GM12873 (cell line): ENCODE data around the gene NFKB1.
A peak's percentile ranks its signal among the peaks of the same experiment; 100 is the strongest.

ENCODE experiments used
- TF ChIP-seq, protein P1 (sequence below): IDR thresholded peaks from 2 replicates; pipeline ENCODE4 v1.5.1; 2012; ENCODE audit warnings: low read depth, mild to moderate bottlenecking, moderate library complexity, low read length, control low read depth; ENCODE audit not compliant: insufficient read depth; ENCODE audit errors: missing control alignments

Gene NFKB1

DNA sequence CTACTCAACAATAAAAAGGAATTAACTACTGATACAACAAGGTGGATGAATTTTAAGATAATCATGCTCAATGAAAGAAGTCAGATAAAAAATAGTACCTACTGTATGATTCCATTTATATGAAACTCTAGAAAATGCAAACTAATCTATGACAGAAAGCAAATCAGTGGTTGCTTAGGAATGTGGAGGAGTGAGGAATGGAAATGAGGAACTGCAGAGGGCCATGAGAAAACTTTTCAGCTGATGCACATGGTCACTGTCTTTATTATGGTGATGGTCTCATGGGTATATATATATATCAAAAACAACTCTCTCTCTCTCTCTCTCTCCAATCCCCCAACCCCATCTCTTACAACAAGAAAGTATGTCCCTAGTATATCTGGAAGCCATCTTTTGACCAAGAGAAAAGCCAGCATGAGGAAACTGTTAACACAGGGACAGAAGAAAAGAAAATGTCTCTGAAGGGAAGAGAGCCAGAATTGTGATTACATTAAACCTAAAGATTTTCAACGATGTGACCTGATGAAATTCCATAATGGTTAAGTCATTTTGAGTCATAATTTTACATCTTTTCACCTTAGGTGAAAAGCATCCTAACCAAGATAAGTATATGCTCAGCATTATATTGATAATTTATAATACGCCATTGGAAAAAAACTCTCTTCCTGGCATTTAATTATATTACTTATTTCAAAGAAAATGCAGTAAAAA, 8.5 kb upstream of the NFKB1 start:
- TF ChIP-seq, protein P1, sequence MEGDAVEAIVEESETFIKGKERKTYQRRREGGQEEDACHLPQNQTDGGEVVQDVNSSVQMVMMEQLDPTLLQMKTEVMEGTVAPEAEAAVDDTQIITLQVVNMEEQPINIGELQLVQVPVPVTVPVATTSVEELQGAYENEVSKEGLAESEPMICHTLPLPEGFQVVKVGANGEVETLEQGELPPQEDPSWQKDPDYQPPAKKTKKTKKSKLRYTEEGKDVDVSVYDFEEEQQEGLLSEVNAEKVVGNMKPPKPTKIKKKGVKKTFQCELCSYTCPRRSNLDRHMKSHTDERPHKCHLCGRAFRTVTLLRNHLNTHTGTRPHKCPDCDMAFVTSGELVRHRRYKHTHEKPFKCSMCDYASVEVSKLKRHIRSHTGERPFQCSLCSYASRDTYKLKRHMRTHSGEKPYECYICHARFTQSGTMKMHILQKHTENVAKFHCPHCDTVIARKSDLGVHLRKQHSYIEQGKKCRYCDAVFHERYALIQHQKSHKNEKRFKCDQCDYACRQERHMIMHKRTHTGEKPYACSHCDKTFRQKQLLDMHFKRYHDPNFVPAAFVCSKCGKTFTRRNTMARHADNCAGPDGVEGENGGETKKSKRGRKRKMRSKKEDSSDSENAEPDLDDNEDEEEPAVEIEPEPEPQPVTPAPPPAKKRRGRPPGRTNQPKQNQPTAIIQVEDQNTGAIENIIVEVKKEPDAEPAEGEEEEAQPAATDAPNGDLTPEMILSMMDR: no peak

DNA sequence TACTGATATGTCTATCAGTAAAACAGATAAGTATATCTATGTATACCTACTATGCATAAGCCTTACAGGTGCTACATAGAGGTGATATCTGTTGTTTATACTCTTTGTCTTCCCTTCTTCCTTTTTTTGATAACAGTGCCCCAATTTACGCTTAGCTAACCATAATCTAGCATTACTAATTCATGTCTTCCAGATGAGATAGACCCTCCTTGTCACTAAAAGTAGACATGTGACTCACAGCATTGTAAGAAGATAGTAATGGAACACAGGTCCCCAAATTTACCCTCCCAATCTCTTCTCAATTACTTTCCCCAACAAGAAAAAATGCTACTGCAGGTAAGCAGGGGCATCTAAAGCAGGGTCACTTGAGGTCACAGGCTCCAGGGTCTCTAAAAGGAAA, 7.9 kb upstream of the NFKB1 start:
- TF ChIP-seq, protein P1: no peak

DNA sequence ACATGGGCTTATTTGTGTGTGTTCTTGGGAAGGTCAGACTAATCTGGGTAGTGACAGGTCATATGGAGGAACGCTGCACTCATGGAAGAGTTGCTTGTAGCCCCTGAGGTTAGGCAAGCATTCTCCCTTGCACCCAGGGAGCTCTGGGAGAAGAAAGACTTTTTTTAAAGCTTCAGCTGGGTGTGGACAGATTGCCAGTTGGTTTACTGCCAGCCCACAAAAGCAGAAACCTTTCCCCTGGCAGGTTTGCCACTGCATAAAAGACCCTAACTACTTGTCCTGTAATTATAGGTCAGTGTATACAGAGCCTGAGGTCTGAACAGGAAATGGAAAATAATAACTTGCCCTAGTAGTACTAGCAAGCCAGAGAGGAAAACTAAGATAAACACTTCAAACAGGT, 7.4 kb upstream of the NFKB1 start:
- TF ChIP-seq, protein P1: no peak

DNA sequence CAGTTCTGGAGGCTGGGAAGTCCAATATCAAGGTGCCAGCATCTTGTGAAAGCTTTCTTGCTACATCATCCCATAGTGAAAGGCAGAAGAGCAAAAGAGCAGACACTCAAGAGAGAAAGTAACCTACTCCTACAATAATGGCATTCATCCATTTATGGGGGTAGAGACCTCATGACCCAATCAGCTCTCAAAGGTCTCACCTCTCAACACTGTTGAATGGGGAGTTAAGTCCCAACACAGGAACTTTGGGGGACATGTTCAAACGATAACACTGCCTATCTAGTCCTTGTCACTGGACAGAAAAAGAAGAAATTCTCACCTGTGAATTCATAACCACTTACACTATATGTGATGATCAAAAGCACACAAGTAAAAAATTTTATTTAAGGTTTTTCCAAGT, 6.6 kb upstream of the NFKB1 start:
- TF ChIP-seq, protein P1: no peak

DNA sequence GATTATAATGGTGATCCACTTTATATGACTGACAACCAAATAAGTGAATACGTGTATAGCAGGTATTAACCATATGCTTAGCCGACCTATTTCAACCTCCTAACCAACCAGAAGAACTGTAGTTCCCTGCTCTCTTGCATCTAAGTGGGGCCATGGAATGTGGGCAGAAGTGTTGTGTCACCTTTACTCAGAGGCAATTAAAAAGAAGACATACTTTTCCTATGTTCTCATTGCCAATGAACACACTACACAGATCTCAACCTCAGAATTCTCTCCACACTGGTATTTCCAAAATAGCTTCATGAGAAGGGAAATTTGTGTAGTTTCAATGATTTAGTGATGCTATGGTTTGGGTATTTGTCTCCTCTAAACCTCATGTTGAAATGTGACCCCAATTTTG, 3.2 kb upstream of the NFKB1 start:
- TF ChIP-seq, protein P1: no peak

DNA sequence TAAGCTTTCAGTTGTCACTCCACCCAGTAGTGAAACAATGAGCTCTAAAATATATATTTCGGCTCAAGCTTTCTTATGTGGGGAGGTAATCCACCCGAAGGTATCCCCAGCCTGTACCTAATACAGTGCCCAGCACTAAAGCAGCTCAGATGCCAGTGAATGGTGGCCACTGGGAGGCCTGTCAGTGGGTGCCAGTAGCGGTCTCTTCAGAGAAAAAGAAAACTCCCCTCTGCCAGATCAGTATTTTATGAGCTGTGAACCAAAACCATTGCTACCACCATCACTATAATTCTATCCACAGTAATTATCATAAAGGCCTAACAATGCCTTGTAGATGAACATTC, 835 bp upstream of the NFKB1 start:
- TF ChIP-seq, protein P1: peak; percentile 26

DNA sequence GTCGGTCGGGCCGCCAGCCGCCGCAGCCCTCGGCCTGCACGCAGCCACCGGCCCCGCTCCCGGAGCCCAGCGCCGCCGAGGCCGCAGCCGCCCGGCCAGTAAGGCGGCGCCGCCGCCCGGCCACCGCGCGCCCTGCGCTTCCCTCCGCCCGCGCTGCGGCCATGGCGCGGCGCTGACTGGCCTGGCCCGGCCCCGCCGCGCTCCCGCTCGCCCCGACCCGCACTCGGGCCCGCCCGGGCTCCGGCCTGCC, 213 bp downstream of the NFKB1 start:
- TF ChIP-seq, protein P1: no peak
